NCI-H2029 (cell line): ENCODE results near the gene PTPDC1.

Source experiments
- DNase-seq: peaks from one replicate; lab custom pipeline; 2025; lab: John Stamatoyannopoulos, UW

Gene PTPDC1

GRCh38 chr9:94084314-94084713 is at the start of gene PTPDC1:
TSS of gene PTPDC1 (plus strand) at chr9:94084464. CDS start at chr9:94084531, 67 bp downstream.
- DNase-seq = peak; percentile 60

GRCh38 chr9:94034511-94034910 is 49.8 kb upstream of the PTPDC1 start:
- DNase-seq = no peak

GRCh38 chr9:94039786-94040185 is 44.5 kb upstream of the PTPDC1 start:
- DNase-seq = no peak

- DNase-seq = no peak
Measured at GRCh38 chr9:94042516-94043360, 41.5 kb upstream of the PTPDC1 start.

GRCh38 chr9:94054716-94055115 is 29.5 kb upstream of the PTPDC1 start:
- DNase-seq = no peak

GRCh38 chr9:94056442-94056974 is 27.8 kb upstream of the PTPDC1 start:
- DNase-seq = peak; percentile 18

- no peak for DNase-seq
Measured at GRCh38 chr9:94057918-94058317, 26.3 kb upstream of the PTPDC1 start.

- DNase-seq = no peak
Measured at GRCh38 chr9:94061864-94062263, 22.4 kb upstream of the PTPDC1 start.

- peak; percentile 65 for DNase-seq
Measured at GRCh38 chr9:94065535-94065961, 18.7 kb upstream of the PTPDC1 start.

GRCh38 chr9:94068257-94068656 is 16.0 kb upstream of the PTPDC1 start:
- DNase-seq = no peak

- peak; percentile 60 for DNase-seq
Measured at GRCh38 chr9:94076557-94076956, 7.7 kb upstream of the PTPDC1 start.

GRCh38 chr9:94078086-94078485 is 6.2 kb upstream of the PTPDC1 start:
- DNase-seq = no peak

- DNase-seq = no peak
Measured at GRCh38 chr9:94079236-94079635, 5.0 kb upstream of the PTPDC1 start.

- no peak for DNase-seq
Measured at GRCh38 chr9:94080249-94080648, 4.0 kb upstream of the PTPDC1 start.

GRCh38 chr9:94081435-94081834 is 2.8 kb upstream of the PTPDC1 start:
- no peak for DNase-seq

GRCh38 chr9:94081864-94082463 is 2.3 kb upstream of the PTPDC1 start:
- no peak for DNase-seq

- DNase-seq = no peak
Measured at GRCh38 chr9:94082553-94082952, 1.7 kb upstream of the PTPDC1 start.

- DNase-seq = no peak
Measured at GRCh38 chr9:94082956-94083355, 1.3 kb upstream of the PTPDC1 start.

- DNase-seq = no peak
Measured at GRCh38 chr9:94083384-94083783, 880 bp upstream of the PTPDC1 start.

- DNase-seq = no peak
Measured at GRCh38 chr9:94085062-94085639, 887 bp downstream of the PTPDC1 start.

GRCh38 chr9:94086486-94087345 is 2.5 kb downstream of the PTPDC1 start:
- DNase-seq = peak; percentile 69
